Measurements from ENCODE around the gene TMEM87A.

DNA sequence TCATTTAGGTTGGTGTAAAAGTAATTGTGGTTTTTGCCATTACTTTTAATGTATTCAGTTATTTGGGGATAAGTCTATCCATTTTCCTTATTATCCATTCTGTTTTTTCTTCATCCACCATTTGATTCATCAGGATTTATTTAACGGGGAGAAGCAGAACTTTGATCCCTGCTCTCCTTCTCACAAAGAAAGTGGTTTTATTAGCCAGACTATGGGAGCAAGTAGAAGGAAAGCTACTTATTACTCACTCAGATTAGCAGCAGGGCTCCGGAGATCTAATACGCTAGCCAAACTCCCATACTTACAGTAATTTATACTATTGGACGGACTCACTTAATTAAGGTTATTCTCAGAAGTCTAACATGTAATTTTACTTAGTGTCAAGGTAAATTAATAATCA lies 14.7 kb upstream of the TMEM87A start:
- TF ChIP-seq, protein P1, sequence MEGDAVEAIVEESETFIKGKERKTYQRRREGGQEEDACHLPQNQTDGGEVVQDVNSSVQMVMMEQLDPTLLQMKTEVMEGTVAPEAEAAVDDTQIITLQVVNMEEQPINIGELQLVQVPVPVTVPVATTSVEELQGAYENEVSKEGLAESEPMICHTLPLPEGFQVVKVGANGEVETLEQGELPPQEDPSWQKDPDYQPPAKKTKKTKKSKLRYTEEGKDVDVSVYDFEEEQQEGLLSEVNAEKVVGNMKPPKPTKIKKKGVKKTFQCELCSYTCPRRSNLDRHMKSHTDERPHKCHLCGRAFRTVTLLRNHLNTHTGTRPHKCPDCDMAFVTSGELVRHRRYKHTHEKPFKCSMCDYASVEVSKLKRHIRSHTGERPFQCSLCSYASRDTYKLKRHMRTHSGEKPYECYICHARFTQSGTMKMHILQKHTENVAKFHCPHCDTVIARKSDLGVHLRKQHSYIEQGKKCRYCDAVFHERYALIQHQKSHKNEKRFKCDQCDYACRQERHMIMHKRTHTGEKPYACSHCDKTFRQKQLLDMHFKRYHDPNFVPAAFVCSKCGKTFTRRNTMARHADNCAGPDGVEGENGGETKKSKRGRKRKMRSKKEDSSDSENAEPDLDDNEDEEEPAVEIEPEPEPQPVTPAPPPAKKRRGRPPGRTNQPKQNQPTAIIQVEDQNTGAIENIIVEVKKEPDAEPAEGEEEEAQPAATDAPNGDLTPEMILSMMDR (IDR thresholded peaks at IDR 0.05; ENCODE audit: control extremely low read depth in 1 of 3, insufficient read depth in 1 of 3, low read depth in 1 of 3, low read length in 3 of 3), result no peak
- TF ChIP-seq CEBPB (IDR thresholded peaks at IDR 0.05; ENCODE audit: low read depth, low read length), result no peak
- TF ChIP-seq POLR2A (IDR thresholded peaks at IDR 0.05; ENCODE audit: control extremely low read depth in 1 of 2, low read depth in 2 of 2, low read length in 2 of 2), result no peak
- TF ChIP-seq CREB1 (IDR thresholded peaks at IDR 0.05), result no peak
- TF ChIP-seq SAP30 (IDR thresholded peaks at IDR 0.05; ENCODE audit: insufficient read depth, insufficient replicate concordance, low read length), result no peak
- TF ChIP-seq EZH2 (IDR thresholded peaks at IDR 0.05; ENCODE audit: low read depth, low read length, severe bottlenecking), result no peak
- no peak for TF ChIP-seq CHD2 (IDR thresholded peaks at IDR 0.05; ENCODE audit: low read length)
- no peak for TF ChIP-seq SIX5 (IDR thresholded peaks at IDR 0.05; ENCODE audit: low read depth, low read length)
- no peak for TF ChIP-seq POLR2AphosphoS5 (IDR thresholded peaks at IDR 0.05; ENCODE audit: low read depth, low read length)
